Measurements from ENCODE around the gene AMMECR1.
"Not testable (repeated sequence)": the region's sequence is repeated elsewhere in the genome, so short reads cannot be mapped to it uniquely, and the experiment has no call there.

AMMECR1 gene

GRCh38 chrX:110251961-110252360 is 65.9 kb downstream of the AMMECR1 start:
- DNase-seq, result no peak

GRCh38 chrX:110251526-110251925 is 66.4 kb downstream of the AMMECR1 start:
- DNase-seq, result no peak

DNA sequence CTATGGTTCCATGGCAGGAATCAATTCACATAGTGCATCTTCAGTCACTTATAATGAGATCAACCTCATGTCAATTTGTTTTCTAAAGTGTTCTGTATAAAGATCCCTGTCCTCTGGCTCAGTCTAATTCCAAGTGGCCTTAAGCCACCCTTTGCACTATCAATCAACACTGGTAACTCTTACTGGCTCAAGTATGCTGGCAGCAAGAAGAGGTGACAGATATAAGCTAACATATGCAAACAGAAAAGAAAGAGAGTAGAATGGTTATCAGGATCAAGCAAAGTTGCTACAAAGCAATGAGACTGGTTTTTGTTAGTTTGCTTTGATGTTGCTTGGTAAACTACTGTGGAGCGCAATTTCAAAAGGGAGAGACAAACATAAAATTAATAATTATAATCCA is 67.0 kb downstream of the AMMECR1 start:
- no peak for DNase-seq

GRCh38 chrX:110248578-110248977 is 69.3 kb downstream of the AMMECR1 start:
- DNase-seq, result no peak

DNA sequence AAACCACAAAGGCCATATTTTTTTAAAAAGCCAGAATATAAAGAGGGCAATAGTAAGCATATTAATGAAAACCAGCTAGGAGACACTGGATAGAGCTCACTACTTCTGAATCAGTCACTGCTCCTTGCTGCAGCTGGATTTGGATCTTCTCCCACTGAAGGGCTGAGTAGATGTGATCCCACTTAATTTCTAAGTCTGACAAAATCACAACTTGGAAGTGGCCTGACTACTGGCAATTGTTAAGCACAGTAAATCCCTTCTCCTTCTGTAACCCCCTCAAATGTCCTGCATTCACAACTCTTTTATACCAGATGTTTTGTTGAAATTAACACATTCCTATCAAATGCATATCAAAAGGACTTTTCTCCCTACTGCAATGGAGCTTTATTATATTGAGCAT is 72.9 kb downstream of the AMMECR1 start:
- no peak for DNase-seq

DNA sequence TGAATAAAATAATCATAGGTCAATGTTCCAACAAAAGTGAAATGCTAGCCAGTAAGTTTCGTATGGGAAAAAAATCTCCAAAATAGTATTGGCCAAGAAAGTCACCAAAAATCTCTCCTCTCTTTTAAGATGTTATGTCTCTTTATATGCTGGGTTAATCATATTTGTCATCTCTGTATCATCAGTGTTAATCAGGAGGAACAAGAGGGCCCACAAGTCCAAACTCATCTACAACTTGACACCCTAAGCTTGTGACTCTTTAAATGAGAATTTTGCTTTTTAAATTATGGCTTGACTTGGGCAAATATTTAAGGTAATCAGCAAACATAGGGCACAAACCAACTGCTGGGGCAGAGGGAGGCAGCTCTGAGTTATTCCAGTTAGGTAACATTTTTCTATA is 75.5 kb downstream of the AMMECR1 start:
- no peak for DNase-seq

- DNase-seq, result no peak
These were observed 76.1 kb downstream of the AMMECR1 start for GRCh38 chrX:110241816-110242215.

DNA sequence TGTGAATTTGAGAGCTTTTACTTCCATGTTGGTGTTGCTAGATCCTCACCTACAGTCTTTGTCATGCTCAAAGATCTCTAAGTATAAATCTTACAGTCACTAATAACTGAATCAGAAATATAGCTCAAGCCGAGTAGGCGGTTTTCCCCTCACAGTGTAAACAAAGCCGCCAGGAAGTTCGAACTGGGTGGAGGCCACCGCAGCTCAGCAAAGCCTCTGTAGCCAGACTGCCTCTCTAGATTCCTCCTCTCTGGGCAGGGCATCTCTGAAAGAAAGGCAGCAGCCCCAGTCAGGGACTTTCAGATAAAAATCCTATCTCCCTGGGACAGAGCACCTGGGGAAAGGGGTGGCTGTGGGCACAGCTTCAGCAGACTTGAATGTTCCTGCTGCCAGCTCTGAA is 79.6 kb downstream of the AMMECR1 start:
- DNase-seq, result peak; percentile 28

DNA sequence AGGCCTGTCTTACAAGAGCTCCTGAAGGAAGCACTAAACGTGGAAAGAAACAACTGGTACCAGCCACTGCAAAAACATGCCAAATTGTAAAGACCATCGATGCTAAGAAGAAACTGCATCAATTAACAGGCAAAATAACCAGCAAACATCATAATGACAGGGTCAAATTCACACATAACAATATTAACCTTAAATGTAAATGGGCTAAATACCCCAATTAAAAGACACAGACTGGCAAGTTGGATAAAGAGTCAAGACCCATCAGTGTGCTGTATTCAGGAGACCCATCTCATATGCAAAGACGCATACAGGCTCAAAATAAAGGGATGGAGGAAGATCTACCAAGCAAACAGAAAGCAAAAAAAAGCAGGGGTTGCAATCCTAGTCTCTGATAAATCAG is 86.4 kb downstream of the AMMECR1 start:
- DNase-seq, result not testable (repeated sequence)

DNA sequence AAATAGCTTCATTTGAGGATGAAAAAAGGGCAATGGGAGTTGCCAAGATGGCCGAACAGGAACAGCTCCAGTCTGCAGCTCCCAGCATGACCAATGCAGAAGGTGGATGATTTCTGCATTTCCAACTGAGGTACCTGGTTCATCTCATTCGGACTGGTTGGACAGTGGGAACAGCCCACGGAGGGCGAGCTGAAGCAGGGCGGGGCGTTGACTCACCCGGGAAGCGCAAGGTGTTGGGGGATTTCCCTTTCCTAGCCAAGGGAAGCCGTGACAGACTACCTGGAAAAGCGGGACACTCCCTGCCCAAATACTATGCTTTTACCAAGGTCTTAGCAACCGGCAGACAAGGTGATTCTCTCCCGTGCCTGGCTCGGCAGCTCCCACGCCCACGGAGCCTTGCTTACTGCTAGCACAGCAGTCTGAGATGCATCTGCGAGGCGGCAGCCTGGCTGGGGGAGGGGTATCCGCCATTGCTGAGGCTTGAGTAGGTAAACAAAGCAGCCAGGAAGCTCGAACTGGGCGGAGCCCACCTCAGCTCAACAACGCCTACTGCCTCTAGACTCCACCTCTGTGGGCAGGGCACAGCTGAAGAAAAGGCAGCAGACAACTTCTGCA is 88.3 kb downstream of the AMMECR1 start:
- peak; percentile 82 for DNase-seq

DNA sequence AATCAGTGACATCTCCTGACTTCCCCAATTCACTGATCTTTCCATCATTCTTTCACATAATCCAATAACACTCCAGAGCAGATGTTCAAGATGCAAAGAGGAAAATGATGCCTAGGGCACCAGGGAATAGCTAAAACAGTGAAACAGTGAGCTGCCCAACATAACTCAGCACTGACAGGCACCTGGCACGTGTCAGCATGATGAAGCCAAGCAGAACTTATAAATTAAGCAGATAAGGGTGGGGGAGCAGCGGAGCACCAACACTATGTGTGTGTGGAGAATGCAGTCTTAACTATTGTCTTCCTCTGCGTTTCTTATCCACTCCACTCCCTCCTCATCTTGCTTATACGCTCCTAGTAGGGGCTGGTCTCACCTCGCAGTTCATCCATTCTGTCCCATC is 89.4 kb downstream of the AMMECR1 start:
- DNase-seq, result no peak

DNA sequence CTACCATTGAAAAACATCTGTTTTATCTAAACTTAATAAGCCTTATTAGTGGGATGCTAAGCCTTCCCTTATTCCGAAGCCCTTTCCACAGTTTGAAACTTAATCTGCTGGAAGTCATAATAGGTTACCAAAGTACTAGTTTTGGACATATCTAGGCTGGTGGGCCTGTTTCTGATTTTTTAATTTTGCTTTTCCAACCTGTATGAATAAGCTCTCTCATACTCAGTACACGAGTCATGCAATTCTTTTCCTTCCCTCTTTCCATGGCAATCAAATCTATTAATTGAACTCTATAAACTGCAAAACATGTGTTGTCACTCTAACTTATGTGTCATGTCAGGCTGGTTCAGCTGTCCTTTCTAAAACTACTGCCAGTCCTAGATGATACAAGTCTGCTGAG is 91.0 kb downstream of the AMMECR1 start:
- no peak for DNase-seq

GRCh38 chrX:110224926-110225617 is 92.8 kb downstream of the AMMECR1 start:
- no peak for DNase-seq

GRCh38 chrX:110222497-110223257 is 95.2 kb downstream of the AMMECR1 start:
- DNase-seq, result no peak

DNA sequence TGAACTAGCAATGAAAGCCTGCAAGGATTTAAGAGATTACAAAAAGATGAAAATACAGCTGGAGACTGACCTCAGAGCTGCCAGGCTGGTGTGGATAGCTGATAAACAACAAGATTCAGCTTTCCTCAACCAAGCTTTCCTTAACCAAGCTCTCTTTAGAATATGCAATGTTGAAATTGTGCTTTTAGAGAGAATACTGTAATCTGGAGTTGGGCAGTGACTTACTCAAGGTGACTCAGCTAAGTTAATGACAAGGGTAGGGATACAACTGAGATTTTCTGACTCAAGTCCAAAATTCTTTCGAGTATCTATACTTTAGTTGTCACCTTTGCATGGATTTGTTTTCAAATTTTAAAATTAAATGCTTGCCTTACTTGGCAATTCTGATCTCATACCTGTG is 98.0 kb downstream of the AMMECR1 start:
- no peak for DNase-seq

- DNase-seq, result no peak
These were observed 99.3 kb downstream of the AMMECR1 start for GRCh38 chrX:110218591-110218990.

- DNase-seq, result no peak
These were observed 101.9 kb downstream of the AMMECR1 start for GRCh38 chrX:110216027-110216426.

DNA sequence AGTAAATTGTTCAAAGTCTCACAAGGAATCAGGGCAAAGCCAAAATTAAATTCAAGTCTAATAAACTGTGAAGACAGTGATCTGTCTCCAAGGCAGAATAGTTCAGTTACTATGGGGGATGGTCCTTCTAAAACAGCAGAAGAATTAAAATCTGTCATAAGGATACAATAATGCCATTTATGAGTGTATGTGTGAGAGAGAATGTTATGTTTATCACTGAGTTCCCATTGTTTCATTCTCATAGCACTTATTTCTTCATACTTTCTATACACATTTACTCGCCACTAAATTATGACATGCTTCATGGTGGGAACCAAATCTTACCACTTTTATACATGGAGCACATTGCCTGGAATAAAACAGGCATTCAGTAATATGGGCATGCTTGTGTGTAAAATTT is 102.5 kb downstream of the AMMECR1 start:
- no peak for DNase-seq

DNA sequence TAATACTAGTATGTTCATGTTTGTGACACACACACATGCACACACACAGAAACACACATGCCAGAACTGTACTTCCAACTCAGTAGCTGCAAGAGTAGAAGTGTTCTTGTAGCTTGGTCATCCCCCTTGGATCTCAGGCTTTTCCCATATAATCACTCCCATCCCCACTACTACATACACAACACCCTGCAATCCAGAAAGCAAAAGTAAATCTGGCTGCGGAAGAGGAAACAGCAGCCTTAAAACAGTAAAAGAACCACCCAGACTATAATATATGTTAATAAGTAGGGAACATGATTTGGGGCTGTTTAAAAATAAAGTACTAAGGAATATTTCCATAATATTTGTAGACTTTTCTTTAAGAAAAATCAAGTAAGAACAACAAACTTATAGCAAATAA is 103.2 kb downstream of the AMMECR1 start:
- no peak for DNase-seq

DNA sequence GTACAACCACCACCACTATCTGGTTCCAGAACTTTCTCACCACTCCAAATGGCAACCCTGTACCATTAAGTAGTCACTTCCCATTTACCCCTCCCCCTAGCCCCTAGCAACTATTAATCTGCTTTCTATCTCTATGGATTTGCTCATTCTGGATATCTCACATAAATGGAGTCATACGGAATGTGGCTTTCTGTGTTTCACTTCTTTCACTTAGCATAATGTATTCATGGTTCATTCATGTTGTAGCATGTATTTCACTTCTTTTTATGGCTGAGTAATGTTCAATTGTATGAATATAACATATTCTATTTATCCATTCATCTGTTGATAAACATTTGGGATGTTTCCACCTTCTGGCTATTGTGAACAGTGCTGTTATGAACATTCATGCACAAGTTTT is 104.7 kb downstream of the AMMECR1 start:
- no peak for DNase-seq

GRCh38 chrX:110212299-110212698 is 105.6 kb downstream of the AMMECR1 start:
- DNase-seq, result no peak

DNA sequence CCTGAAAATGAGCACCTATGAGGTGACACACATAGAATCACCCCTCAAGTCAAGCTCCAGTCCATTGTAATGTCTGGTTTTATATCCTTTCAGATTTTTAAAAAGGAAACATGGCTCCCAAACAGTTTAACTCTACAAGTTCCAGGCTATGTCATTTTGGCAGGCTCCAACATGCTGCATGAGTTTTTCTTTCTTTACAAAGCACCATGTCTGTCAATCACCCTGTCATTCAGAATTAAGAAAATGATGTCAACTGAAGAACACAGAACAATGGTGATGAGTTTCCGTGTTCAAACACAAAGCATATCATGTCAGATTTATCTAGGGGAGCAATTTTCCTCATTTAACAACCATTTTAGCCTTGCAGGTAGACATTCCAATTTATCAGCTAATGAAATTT is 106.5 kb downstream of the AMMECR1 start:
- DNase-seq, result no peak

DNA sequence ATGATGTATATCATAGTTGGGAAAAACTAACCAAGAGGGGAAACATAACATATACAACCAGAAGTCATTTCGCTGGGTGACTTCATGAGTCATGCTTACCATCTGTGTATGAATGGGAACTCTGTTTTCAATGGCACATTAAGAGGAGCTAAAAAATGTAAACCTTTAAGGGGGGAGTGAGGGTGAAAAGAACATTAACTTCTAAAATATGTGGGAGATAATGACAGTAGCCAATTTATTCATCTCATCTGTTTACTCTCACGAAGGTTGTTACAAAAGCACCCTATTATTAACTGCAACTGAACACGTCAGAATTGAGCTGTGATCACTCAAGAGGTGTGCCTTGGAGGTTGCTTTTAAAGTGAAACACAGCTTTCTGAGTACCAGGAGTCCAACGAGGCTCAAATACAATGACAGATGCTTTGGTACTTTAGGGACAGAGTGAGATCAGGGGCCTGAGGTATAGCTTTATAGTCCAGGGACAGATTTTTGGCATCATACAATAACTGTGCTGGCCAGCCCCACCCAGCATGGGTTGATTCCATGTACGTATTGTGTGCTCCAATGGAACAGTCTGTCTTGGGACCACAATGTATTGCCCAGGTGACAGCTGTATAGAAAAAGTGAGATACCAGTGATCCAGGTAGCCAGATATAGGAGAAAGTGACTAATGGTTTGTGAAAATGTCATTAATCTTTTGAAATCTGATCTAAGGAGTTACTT is 107.3 kb downstream of the AMMECR1 start:
- no peak for DNase-seq

- DNase-seq, result no peak
These were observed 109.8 kb downstream of the AMMECR1 start for GRCh38 chrX:110208092-110208491.
